SK-N-SH treated with all-trans-retinoic acid at 6 μM for 48 hours (cell line): ENCODE data around the gene SLC4A7.

Experiments
- CREB5 ChIP-seq: fragments of 250-450 bp; sonication (Bioruptor Pico); IDR thresholded peaks from 2 replicates; pipeline ENCODE4 v1.5.1; 2020; ENCODE audit warnings: low read depth, mild to moderate bottlenecking, moderate library complexity
- PATZ1 ChIP-seq: fragments of 250-450 bp; sonication (Bioruptor Pico); IDR thresholded peaks from 2 replicates; pipeline ENCODE4 v1.8.0; 2020; ENCODE audit warnings: mild to moderate bottlenecking, moderate library complexity, borderline replicate concordance
- ZNF565 ChIP-seq: fragments of 450-650 bp; formaldehyde crosslinking; conservative IDR thresholded peaks from 2 replicates; pipeline ENCODE4 v1.5.0; 2020; ENCODE audit warnings: low read depth, mild to moderate bottlenecking, moderate library complexity

- TF ChIP-seq PATZ1 (CRISPR knock-in tag) (no peak), CREB5 (CRISPR knock-in tag) (no peak), ZNF565 (CRISPR knock-in tag) (no peak)
Observed at GRCh38 chr3:27467545-27467944, 16.6 kb downstream of the SLC4A7 start.
